Activated naive CD8-positive, alpha-beta T cell treated with anti-CD3 and anti-CD28 coated beads, Interleukin-2, amount 10 ng/mL, durations not matched to agents 7 days and 5 days (primary cell): Measurements from ENCODE around the gene FOXN3. TPM values are rescaled to one million over a fixed set of nuclear protein-coding genes. Genes with fewer than 3 reads are reported as not detected.

Experiments used
- ATAC-seq: fragments of 150-1000 bp; cut with Tn5 transposase; one replicate; pipeline ENCODE4 v1.10.0; 2021; ENCODE audit warnings: low read depth, moderate library complexity
- POLR2A ChIA-PET: fragments of 350-600 bp; sonication (Branson Sonifier 250); formaldehyde crosslinking; loops from one replicate; lab custom pipeline; 2021; ENCODE audit warnings: antibody characterized with exemption; lab: Charles Lee
- DNase-seq: peaks from one replicate; pipeline ENCODE4 v3.0.0; 2021
- H3K27ac Mint-ChIP-seq: one replicate; pipeline ENCODE4 v1.8.0; 2022; ENCODE audit warnings: mild to moderate bottlenecking, mixed read lengths
- H3K27me3 Mint-ChIP-seq: one replicate; pipeline ENCODE4 v1.8.0; 2022; ENCODE audit warnings: mild to moderate bottlenecking, moderate library complexity, mixed read lengths
- H3K36me3 Mint-ChIP-seq: one replicate; pipeline ENCODE4 v1.8.0; 2021; ENCODE audit warnings: mild to moderate bottlenecking, mixed read lengths
- H3K4me1 Mint-ChIP-seq: one replicate; pipeline ENCODE4 v1.8.0; 2021; ENCODE audit warnings: mixed read lengths
- H3K4me3 Mint-ChIP-seq: one replicate; pipeline ENCODE4 v1.8.0; 2022; ENCODE audit warnings: mild to moderate bottlenecking, moderate library complexity, mixed read lengths
- H3K9me3 Mint-ChIP-seq: one replicate; pipeline ENCODE4 v1.8.0; 2021; ENCODE audit warnings: mixed read lengths
- total RNA-seq, 2 experiments: library from RNA; stranded (reverse); gene quantifications; one replicate each; pipeline ENCODE4 v1.2.3, GENCODE V29; 2021

Gene FOXN3
- total RNA-seq, 2 experiments from 2014 or later, result 101 to 102 TPM

GRCh38 chr14:89416002-89416995 lies 734 bp downstream of the FOXN3 start:
- no peaks in the 10 kb centered on the region for H3K9me3 Mint-ChIP-seq
- H3K4me1 Mint-ChIP-seq, result peaks cover 33% of the 10 kb centered on the region
- peaks cover 31% of the 10 kb centered on the region for H3K36me3 Mint-ChIP-seq
- no peaks in the 10 kb centered on the region for H3K27me3 Mint-ChIP-seq
- ATAC-seq, result peak; percentile 76
- peak; percentile 100 for DNase-seq
- peak overlapping the region; percentile 86 for H3K4me3 Mint-ChIP-seq
- POLR2A ChIA-PET, result interaction anchor here (0.6 to 1.6 kb wide), 9 partner anchors 13 to 527 kb away, joined by 3 to 14 read pairs (median 4); no protein-coding TSS in a partner anchor
- peak overlapping the region; percentile 79 for H3K27ac Mint-ChIP-seq

- ATAC-seq, result no peak
- no peaks in the 10 kb centered on the region for H3K27me3 Mint-ChIP-seq
- POLR2A ChIA-PET, result interaction anchor here (0.6 to 1.6 kb wide), 8 partner anchors 14 to 528 kb away, joined by 3 to 14 read pairs (median 5); no protein-coding TSS in a partner anchor
- H3K27ac Mint-ChIP-seq, result peak overlapping the region; percentile 58
- H3K4me1 Mint-ChIP-seq, result peaks cover 38% of the 10 kb centered on the region
- H3K36me3 Mint-ChIP-seq, result peaks cover 41% of the 10 kb centered on the region
- H3K9me3 Mint-ChIP-seq, result no peaks in the 10 kb centered on the region
- H3K4me3 Mint-ChIP-seq, result peak overlapping the region; percentile 86
- no peak for DNase-seq
Measured at GRCh38 chr14:89415159-89415558, 1.9 kb downstream of the FOXN3 start.

GRCh38 chr14:89411976-89412375 lies 5.1 kb downstream of the FOXN3 start:
- peaks cover 39% of the 10 kb centered on the region for H3K4me1 Mint-ChIP-seq
- DNase-seq (no peak), ATAC-seq (no peak)
- no peak overlapping the region for H3K4me3 Mint-ChIP-seq
- H3K9me3 Mint-ChIP-seq, result no peaks in the 10 kb centered on the region
- H3K36me3 Mint-ChIP-seq, result peaks cover 42% of the 10 kb centered on the region
- POLR2A ChIA-PET, result no interaction called here
- no peak overlapping the region for H3K27ac Mint-ChIP-seq
- H3K27me3 Mint-ChIP-seq, result no peaks in the 10 kb centered on the region

GRCh38 chr14:89409961-89410360 lies 7.1 kb downstream of the FOXN3 start:
- Mint-ChIP-seq H3K9me3 (no peaks in the 10 kb centered on the region), H3K4me3 (peak overlapping the region; percentile 61), H3K27ac (peak overlapping the region; percentile 76), H3K4me1 (peaks cover 34% of the 10 kb centered on the region), H3K27me3 (no peaks in the 10 kb centered on the region), H3K36me3 (peaks cover 44% of the 10 kb centered on the region)
- ATAC-seq, result no peak
- DNase-seq, result no peak
- POLR2A ChIA-PET, result no interaction called here

- no peak for DNase-seq
- no peak for ATAC-seq
- H3K36me3 Mint-ChIP-seq, result peaks cover 44% of the 10 kb centered on the region
- H3K4me1 Mint-ChIP-seq, result peaks cover 33% of the 10 kb centered on the region
- peak overlapping the region; percentile 8 for H3K4me3 Mint-ChIP-seq
- H3K9me3 Mint-ChIP-seq, result no peaks in the 10 kb centered on the region
- POLR2A ChIA-PET, result no interaction called here
- no peak overlapping the region for H3K27ac Mint-ChIP-seq
- H3K27me3 Mint-ChIP-seq, result no peaks in the 10 kb centered on the region
Measured at GRCh38 chr14:89408907-89409700, 7.9 kb downstream of the FOXN3 start.

GRCh38 chr14:89407856-89408255 lies 9.2 kb downstream of the FOXN3 start:
- POLR2A ChIA-PET, result no interaction called here
- Mint-ChIP-seq H3K9me3 (no peaks in the 10 kb centered on the region), H3K27me3 (no peaks in the 10 kb centered on the region), H3K4me3 (no peak overlapping the region), H3K4me1 (peaks cover 32% of the 10 kb centered on the region), H3K27ac (no peak overlapping the region), H3K36me3 (peaks cover 43% of the 10 kb centered on the region)
- DNase-seq (no peak), ATAC-seq (no peak)

GRCh38 chr14:89406941-89407340 lies 10.1 kb downstream of the FOXN3 start:
- no peak for ATAC-seq
- Mint-ChIP-seq H3K4me1 (peaks cover 34% of the 10 kb centered on the region), H3K4me3 (no peak overlapping the region), H3K27ac (peak overlapping the region; percentile 44), H3K9me3 (no peaks in the 10 kb centered on the region), H3K36me3 (peaks cover 46% of the 10 kb centered on the region), H3K27me3 (no peaks in the 10 kb centered on the region)
- POLR2A ChIA-PET, result no interaction called here
- DNase-seq, result no peak

- Mint-ChIP-seq H3K9me3 (no peaks in the 10 kb centered on the region), H3K27me3 (no peaks in the 10 kb centered on the region), H3K36me3 (peaks cover 47% of the 10 kb centered on the region), H3K4me1 (peaks cover 36% of the 10 kb centered on the region), H3K4me3 (no peak overlapping the region), H3K27ac (no peak overlapping the region)
- ATAC-seq (no peak), DNase-seq (no peak)
- POLR2A ChIA-PET, result interaction anchor here (0.7 kb wide), 1 partner anchor 236 kb away, joined by 5 read pairs; no protein-coding TSS in a partner anchor
Measured at GRCh38 chr14:89406361-89406760, 10.7 kb downstream of the FOXN3 start.

- H3K27me3 Mint-ChIP-seq, result no peaks in the 10 kb centered on the region
- no peak for ATAC-seq
- H3K36me3 Mint-ChIP-seq, result peaks cover 41% of the 10 kb centered on the region
Measured at GRCh38 chr14:89405712-89406111, 11.3 kb downstream of the FOXN3 start.

GRCh38 chr14:89402363-89402762 lies 14.7 kb downstream of the FOXN3 start:
- no peak for ATAC-seq
- Mint-ChIP-seq H3K27me3 (no peaks in the 10 kb centered on the region), H3K4me1 (peaks cover 19% of the 10 kb centered on the region), H3K4me3 (no peak overlapping the region), H3K36me3 (peaks cover 30% of the 10 kb centered on the region), H3K27ac (no peak overlapping the region), H3K9me3 (no peaks in the 10 kb centered on the region)
- no peak for DNase-seq
- POLR2A ChIA-PET, result no interaction called here

More at GRCh38 chr14:89405712-89406111, 11.3 kb downstream of the FOXN3 start:
- H3K4me3 Mint-ChIP-seq, result no peak overlapping the region
- POLR2A ChIA-PET, result no interaction called here
- no peak overlapping the region for H3K27ac Mint-ChIP-seq
- DNase-seq, result no peak
- H3K9me3 Mint-ChIP-seq, result no peaks in the 10 kb centered on the region
- peaks cover 34% of the 10 kb centered on the region for H3K4me1 Mint-ChIP-seq

GRCh38 chr14:89401761-89402160 lies 15.3 kb downstream of the FOXN3 start:
- Mint-ChIP-seq H3K9me3 (no peaks in the 10 kb centered on the region), H3K4me1 (peaks cover 14% of the 10 kb centered on the region), H3K27ac (no peak overlapping the region), H3K36me3 (peaks cover 30% of the 10 kb centered on the region), H3K27me3 (no peaks in the 10 kb centered on the region), H3K4me3 (no peak overlapping the region)
- DNase-seq (no peak), ATAC-seq (no peak)
- POLR2A ChIA-PET, result no interaction called here

GRCh38 chr14:89401241-89401640 lies 15.8 kb downstream of the FOXN3 start:
- DNase-seq (no peak), ATAC-seq (no peak)
- POLR2A ChIA-PET, result no interaction called here
- Mint-ChIP-seq H3K9me3 (no peaks in the 10 kb centered on the region), H3K4me1 (peaks cover 13% of the 10 kb centered on the region), H3K4me3 (no peak overlapping the region), H3K36me3 (peaks cover 30% of the 10 kb centered on the region), H3K27me3 (no peaks in the 10 kb centered on the region), H3K27ac (no peak overlapping the region)

GRCh38 chr14:89400529-89400928 lies 16.5 kb downstream of the FOXN3 start:
- Mint-ChIP-seq H3K36me3 (peaks cover 31% of the 10 kb centered on the region), H3K27ac (peak overlapping the region; percentile 1), H3K4me1 (peaks cover 16% of the 10 kb centered on the region), H3K4me3 (no peak overlapping the region), H3K27me3 (no peaks in the 10 kb centered on the region), H3K9me3 (no peaks in the 10 kb centered on the region)
- POLR2A ChIA-PET, result no interaction called here
- ATAC-seq, result no peak
- DNase-seq, result no peak
